HEK293T (cell line): ENCODE results near the gene FIS1.
"Not testable (repeated sequence)": the region's sequence is repeated elsewhere in the genome, so short reads cannot be mapped to it uniquely, and the experiment has no call there.

Experiments
- ARNT ChIP-seq: fragments of 450-650 bp; IDR thresholded peaks from 2 replicates; pipeline ENCODE4 v1.6.1; 2017; ENCODE audit warnings: mild to moderate bottlenecking
- BHLHE40 ChIP-seq: fragments of 450-650 bp; IDR thresholded peaks from 2 replicates; pipeline ENCODE4 v1.6.1; 2016; ENCODE audit warnings: mild to moderate bottlenecking, moderate library complexity, borderline replicate concordance
- FOXK2 ChIP-seq: fragments of 450-650 bp; IDR thresholded peaks from 2 replicates; pipeline ENCODE4 v1.6.1; 2016; ENCODE audit warnings: mild to moderate bottlenecking
- FOXM1 ChIP-seq: fragments of 450-650 bp; IDR thresholded peaks from 2 replicates; pipeline ENCODE4 v1.6.1; 2017; ENCODE audit warnings: mild to moderate bottlenecking, borderline replicate concordance
- HDGF ChIP-seq: fragments of 450-650 bp; IDR thresholded peaks from 2 replicates; pipeline ENCODE4 v1.6.1; 2017; ENCODE audit warnings: antibody characterized with exemption, borderline replicate concordance
- NFRKB ChIP-seq: fragments of 450-650 bp; IDR thresholded peaks from 2 replicates; pipeline ENCODE4 v1.6.1; 2016; ENCODE audit warnings: mild to moderate bottlenecking, moderate library complexity
- PKNOX1 ChIP-seq: fragments of 450-650 bp; IDR thresholded peaks from 2 replicates; pipeline ENCODE4 v1.6.1; 2016
- SP1 ChIP-seq: fragments of 450-650 bp; IDR thresholded peaks from 2 replicates; pipeline ENCODE4 v1.6.1; 2017
- SUZ12 ChIP-seq: fragments of 450-650 bp; IDR thresholded peaks from 2 replicates; pipeline ENCODE4 v1.6.1; 2016; ENCODE audit warnings: mild to moderate bottlenecking

- not testable (repeated sequence) for TF ChIP-seq SUZ12, FOXM1, NFRKB, BHLHE40, PKNOX1, SP1, FOXK2, ARNT, HDGF
Measured at GRCh38 chr7:101285880-101286279, 41.0 kb upstream of the FIS1 start.
